ENCODE results near the gene CFAP300.

Gene CFAP300

DNA sequence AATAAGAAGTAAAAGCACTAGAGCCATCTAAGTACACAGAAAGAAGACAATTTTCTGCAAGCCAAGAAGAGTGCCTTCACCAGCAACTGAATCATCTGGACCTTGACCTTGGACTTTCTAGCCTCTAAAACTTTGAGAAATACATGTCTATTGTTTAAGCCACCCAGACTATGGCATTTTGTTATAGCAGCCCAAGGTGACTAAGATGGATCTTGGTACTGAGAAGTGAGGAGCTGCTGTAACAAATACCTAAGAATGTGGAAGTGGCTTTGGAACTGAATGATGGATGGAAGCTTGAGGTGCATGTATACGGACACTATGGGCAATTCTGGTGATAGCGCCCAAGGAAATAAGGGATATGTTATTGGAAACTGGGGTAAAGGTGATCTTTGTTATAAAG, 14.9 kb downstream of the CFAP300 start:
- Histone ChIP-seq H3K9ac (ENCODE audit: low read length) (no peak overlapping the region), H3K79me2 (ENCODE audit: insufficient read depth, low read length) (no peaks in the 10 kb centered on the region), H3K4me1 (ENCODE audit: insufficient read depth, low read length, severe bottlenecking) (no peaks in the 10 kb centered on the region), H3K9me2 (ENCODE audit: low read depth, low read length) (no peaks in the 10 kb centered on the region), H3K27ac (ENCODE audit: low read depth, low read length, poor library complexity, severe bottlenecking) (no peak overlapping the region), H2AFZ (ENCODE audit: low read length) (no peak overlapping the region), H3K4me2 (ENCODE audit: low read length) (no peak overlapping the region), H3K4me3 (ENCODE audit: low read depth, low read length, poor library complexity, severe bottlenecking) (no peak overlapping the region), H3K36me3 (ENCODE audit: insufficient read depth, low read length) (no peaks in the 10 kb centered on the region), H3K9me3 (ENCODE audit: low read length) (no peaks in the 10 kb centered on the region), H4K20me1 (ENCODE audit: insufficient read depth, low read length) (no peaks in the 10 kb centered on the region), H3K27me3 (ENCODE audit: insufficient read depth, low read length) (no peaks in the 10 kb centered on the region), H3F3A (ENCODE audit: insufficient read depth, low read length) (no peaks in the 10 kb centered on the region)
- TF ChIP-seq EZH2 (IDR thresholded peaks at IDR 0.05; ENCODE audit: borderline replicate concordance, low read length), result no peak
- TF ChIP-seq, protein P1, sequence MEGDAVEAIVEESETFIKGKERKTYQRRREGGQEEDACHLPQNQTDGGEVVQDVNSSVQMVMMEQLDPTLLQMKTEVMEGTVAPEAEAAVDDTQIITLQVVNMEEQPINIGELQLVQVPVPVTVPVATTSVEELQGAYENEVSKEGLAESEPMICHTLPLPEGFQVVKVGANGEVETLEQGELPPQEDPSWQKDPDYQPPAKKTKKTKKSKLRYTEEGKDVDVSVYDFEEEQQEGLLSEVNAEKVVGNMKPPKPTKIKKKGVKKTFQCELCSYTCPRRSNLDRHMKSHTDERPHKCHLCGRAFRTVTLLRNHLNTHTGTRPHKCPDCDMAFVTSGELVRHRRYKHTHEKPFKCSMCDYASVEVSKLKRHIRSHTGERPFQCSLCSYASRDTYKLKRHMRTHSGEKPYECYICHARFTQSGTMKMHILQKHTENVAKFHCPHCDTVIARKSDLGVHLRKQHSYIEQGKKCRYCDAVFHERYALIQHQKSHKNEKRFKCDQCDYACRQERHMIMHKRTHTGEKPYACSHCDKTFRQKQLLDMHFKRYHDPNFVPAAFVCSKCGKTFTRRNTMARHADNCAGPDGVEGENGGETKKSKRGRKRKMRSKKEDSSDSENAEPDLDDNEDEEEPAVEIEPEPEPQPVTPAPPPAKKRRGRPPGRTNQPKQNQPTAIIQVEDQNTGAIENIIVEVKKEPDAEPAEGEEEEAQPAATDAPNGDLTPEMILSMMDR (IDR thresholded peaks at IDR 0.05; ENCODE audit: low read length), result no peak

DNA sequence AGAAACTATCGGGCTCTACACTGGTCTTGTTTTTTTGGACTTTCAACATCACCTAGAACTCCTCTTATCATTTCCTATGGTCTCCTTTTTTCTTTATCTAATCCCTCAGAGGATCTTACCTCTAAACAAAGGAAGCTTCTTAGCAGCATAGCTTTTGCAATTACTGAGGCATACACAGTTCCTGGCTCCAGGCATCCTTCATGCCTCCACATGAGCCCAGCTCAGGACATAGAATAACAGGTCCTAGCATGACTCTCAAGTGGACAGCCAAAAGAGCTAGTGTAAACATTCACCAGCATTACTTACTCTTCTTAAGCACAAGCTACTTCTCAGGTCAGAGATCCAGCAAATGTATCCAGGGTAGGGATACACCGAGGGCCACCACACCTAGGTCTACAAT, 17.1 kb downstream of the CFAP300 start:
- H3K36me3 ChIP-seq (ENCODE audit: insufficient read depth, low read length), result no peaks in the 10 kb centered on the region
- no peak overlapping the region for H3K9ac ChIP-seq (ENCODE audit: low read length)
- no peak overlapping the region for H2AFZ ChIP-seq (ENCODE audit: low read length)
- no peaks in the 10 kb centered on the region for H3K9me3 ChIP-seq (ENCODE audit: low read length)
- no peaks in the 10 kb centered on the region for H4K20me1 ChIP-seq (ENCODE audit: insufficient read depth, low read length)
- H3K79me2 ChIP-seq (ENCODE audit: insufficient read depth, low read length), result no peaks in the 10 kb centered on the region
- H3K4me1 ChIP-seq (ENCODE audit: insufficient read depth, low read length, severe bottlenecking), result no peaks in the 10 kb centered on the region
- H3K27ac ChIP-seq (ENCODE audit: low read depth, low read length, poor library complexity, severe bottlenecking), result no peak overlapping the region
- H3K27me3 ChIP-seq (ENCODE audit: insufficient read depth, low read length), result no peaks in the 10 kb centered on the region
- TF ChIP-seq EZH2 (IDR thresholded peaks at IDR 0.05; ENCODE audit: borderline replicate concordance, low read length), result no peak
- TF ChIP-seq, protein P1 (IDR thresholded peaks at IDR 0.05; ENCODE audit: low read length), result no peak
- H3K9me2 ChIP-seq (ENCODE audit: low read depth, low read length), result no peaks in the 10 kb centered on the region
- H3F3A ChIP-seq (ENCODE audit: insufficient read depth, low read length), result no peaks in the 10 kb centered on the region
- no peak overlapping the region for H3K4me3 ChIP-seq (ENCODE audit: low read depth, low read length, poor library complexity, severe bottlenecking)
- no peak overlapping the region for H3K4me2 ChIP-seq (ENCODE audit: low read length)

DNA sequence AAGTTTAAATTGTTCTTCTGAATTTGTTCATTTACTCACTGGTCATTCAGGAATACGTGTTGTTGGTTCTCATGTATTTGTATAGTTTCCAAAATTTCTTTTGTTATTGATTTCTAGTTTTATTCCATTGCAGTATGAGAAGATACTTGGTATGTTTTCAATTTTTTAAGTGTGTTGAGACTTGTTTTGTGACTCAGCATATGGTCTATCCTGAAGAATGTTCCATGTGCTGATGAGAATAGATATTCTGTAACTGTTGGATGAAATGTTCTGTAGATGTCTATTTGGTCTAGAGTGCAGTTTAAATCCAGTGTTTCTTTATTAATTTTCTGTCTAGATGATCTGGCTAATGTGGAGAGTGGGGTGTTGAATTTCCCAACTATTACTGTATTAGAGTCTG, 23.5 kb downstream of the CFAP300 start:
- Histone ChIP-seq H3K4me1 (ENCODE audit: insufficient read depth, low read length, severe bottlenecking) (no peaks in the 10 kb centered on the region), H3K9ac (ENCODE audit: low read length) (no peak overlapping the region), H3K79me2 (ENCODE audit: insufficient read depth, low read length) (no peaks in the 10 kb centered on the region), H4K20me1 (ENCODE audit: insufficient read depth, low read length) (no peaks in the 10 kb centered on the region), H3K4me2 (ENCODE audit: low read length) (no peak overlapping the region), H2AFZ (ENCODE audit: low read length) (no peak overlapping the region), H3K4me3 (ENCODE audit: low read depth, low read length, poor library complexity, severe bottlenecking) (no peak overlapping the region), H3K27me3 (ENCODE audit: insufficient read depth, low read length) (no peaks in the 10 kb centered on the region), H3K9me2 (ENCODE audit: low read depth, low read length) (no peaks in the 10 kb centered on the region), H3K27ac (ENCODE audit: low read depth, low read length, poor library complexity, severe bottlenecking) (no peak overlapping the region), H3F3A (ENCODE audit: insufficient read depth, low read length) (no peaks in the 10 kb centered on the region), H3K9me3 (ENCODE audit: low read length) (no peaks in the 10 kb centered on the region), H3K36me3 (ENCODE audit: insufficient read depth, low read length) (no peaks in the 10 kb centered on the region)
- no peak for TF ChIP-seq EZH2 (IDR thresholded peaks at IDR 0.05; ENCODE audit: borderline replicate concordance, low read length)
- TF ChIP-seq, protein P1 (IDR thresholded peaks at IDR 0.05; ENCODE audit: low read length), result no peak
